Prostate gland (tissue), 2 donors: ENCODE measurements around the gene LYZL6.

Experiments
- CTCF ChIP-seq, 4 experiments: fragments of 200-600 bp in 2 of 4; fragments of 450-650 bp in 2 of 4; sonication (generic) in 2 of 4; IDR thresholded peaks; 1 replicate in 3 of 4; 2 replicates in 1 of 4; pipeline ENCODE4 v1.5.1; 2016 to 2019; ENCODE audit warnings: antibody characterized with exemption in 4 of 4, mild to moderate bottlenecking in 2 of 4, moderate library complexity in 2 of 4
- POLR2A ChIP-seq: fragments of 450-650 bp; IDR thresholded peaks from one replicate; pipeline ENCODE4 v1.6.1; 2016; ENCODE audit warnings: antibody characterized with exemption, mild to moderate bottlenecking
- POLR2AphosphoS5 ChIP-seq: sonication (generic); formaldehyde crosslinking; IDR thresholded peaks from one replicate; pipeline ENCODE4 v1.6.1; 2017; ENCODE audit warnings: antibody characterized with exemption

- TF ChIP-seq CTCF (IDR thresholded peaks at IDR 0.05) (no peak), POLR2A (no peak), POLR2AphosphoS5 (no peak)
These were observed 43.1 kb upstream of the LYZL6 start, which contains the start of gene CCL14 for GRCh38 chr17:35986643-35987042.
